ENCODE data around the gene RAD50. TPM values are rescaled to one million over a fixed set of nuclear protein-coding genes. Genes with fewer than 3 reads are reported as not detected.

RAD50 gene
- total RNA-seq, 1 donor from 2014 or later = 33.2 TPM

- H3K9me3 ChIP-seq = no peaks in the 10 kb centered on the region
- H3K36me3 ChIP-seq = no peaks in the 10 kb centered on the region
- H3K27ac ChIP-seq = peak overlapping the region; percentile 65
- DNase-seq (no peak), ATAC-seq (no peak)
- TF ChIP-seq CTCF (IDR thresholded peaks at IDR 0.05) = no peak
- H3K4me3 ChIP-seq = no peak overlapping the region
- H3K4me1 ChIP-seq = peaks cover 19% of the 10 kb centered on the region
- H3K27me3 ChIP-seq (ENCODE audit: low read depth) = no peaks in the 10 kb centered on the region
- intact Hi-C loops (cut with DNase I) = no loop called here
Observed at GRCh38 chr5:132675936-132676689, 119.3 kb downstream of the RAD50 start.

GRCh38 chr5:132677191-132677590 lies 120.4 kb downstream of the RAD50 start:
- intact Hi-C loops (cut with DNase I) = no loop called here
- peak overlapping the region; percentile 65 for H3K27ac ChIP-seq
- ATAC-seq (peak; percentile 93 to 94), DNase-seq (peak; percentile 79)
- no peaks in the 10 kb centered on the region for H3K36me3 ChIP-seq
- no peaks in the 10 kb centered on the region for H3K27me3 ChIP-seq (ENCODE audit: low read depth)
- H3K4me1 ChIP-seq = peaks cover 19% of the 10 kb centered on the region
- peak; percentile 40 for TF ChIP-seq CTCF (IDR thresholded peaks at IDR 0.05)
- H3K4me3 ChIP-seq = no peak overlapping the region
- H3K9me3 ChIP-seq = no peaks in the 10 kb centered on the region

- no peak overlapping the region for H3K4me3 ChIP-seq
- intact Hi-C loops (cut with DNase I) = no loop called here
- H3K27ac ChIP-seq = no peak overlapping the region
Observed at GRCh38 chr5:132677682-132678400, 121.1 kb downstream of the RAD50 start.

GRCh38 chr5:132678735-132679134 lies 122.0 kb downstream of the RAD50 start:
- ATAC-seq (no peak), DNase-seq (no peak)
- no peaks in the 10 kb centered on the region for H3K27me3 ChIP-seq (ENCODE audit: low read depth)
- H3K27ac ChIP-seq = no peak overlapping the region
- TF ChIP-seq CTCF (IDR thresholded peaks at IDR 0.05) = no peak
- H3K9me3 ChIP-seq = no peaks in the 10 kb centered on the region
- intact Hi-C loops (cut with DNase I) = no loop called here
- H3K4me1 ChIP-seq = peaks cover 19% of the 10 kb centered on the region
- H3K36me3 ChIP-seq = no peaks in the 10 kb centered on the region
- H3K4me3 ChIP-seq = no peak overlapping the region

More at GRCh38 chr5:132677682-132678400, 121.1 kb downstream of the RAD50 start:
- Histone ChIP-seq H3K36me3 (no peaks in the 10 kb centered on the region), H3K9me3 (no peaks in the 10 kb centered on the region), H3K27me3 (ENCODE audit: low read depth) (no peaks in the 10 kb centered on the region), H3K4me1 (peaks cover 19% of the 10 kb centered on the region)
- ATAC-seq = no peak
- no peak for TF ChIP-seq CTCF (IDR thresholded peaks at IDR 0.05)
- no peak for DNase-seq

GRCh38 chr5:132679166-132679565 lies 122.4 kb downstream of the RAD50 start:
- no peak overlapping the region for H3K27ac ChIP-seq
- ATAC-seq (no peak), DNase-seq (no peak)
- TF ChIP-seq CTCF (IDR thresholded peaks at IDR 0.05) = no peak
- peaks cover 15% of the 10 kb centered on the region for H3K4me1 ChIP-seq
- H3K4me3 ChIP-seq = no peak overlapping the region
- no peaks in the 10 kb centered on the region for H3K27me3 ChIP-seq (ENCODE audit: low read depth)
- intact Hi-C loops (cut with DNase I) = no loop called here
- H3K36me3 ChIP-seq = no peaks in the 10 kb centered on the region
- H3K9me3 ChIP-seq = no peaks in the 10 kb centered on the region
